Activated T-helper 9 cell treated with anti-CD3 and anti-CD28 coated beads, Interleukin-2, amount 50 U/mL, for 16 hours (primary cell): ENCODE measurements around the gene RPTOR.
"Not testable (repeated sequence)": the region's sequence is repeated elsewhere in the genome, so short reads cannot be mapped to it uniquely, and the experiment has no call there.

Source experiments
- DNase-seq: peaks from one replicate; pipeline ENCODE4 v3.0.0-alpha.2; 2020; ENCODE audit warnings: low read depth

RPTOR gene

DNA sequence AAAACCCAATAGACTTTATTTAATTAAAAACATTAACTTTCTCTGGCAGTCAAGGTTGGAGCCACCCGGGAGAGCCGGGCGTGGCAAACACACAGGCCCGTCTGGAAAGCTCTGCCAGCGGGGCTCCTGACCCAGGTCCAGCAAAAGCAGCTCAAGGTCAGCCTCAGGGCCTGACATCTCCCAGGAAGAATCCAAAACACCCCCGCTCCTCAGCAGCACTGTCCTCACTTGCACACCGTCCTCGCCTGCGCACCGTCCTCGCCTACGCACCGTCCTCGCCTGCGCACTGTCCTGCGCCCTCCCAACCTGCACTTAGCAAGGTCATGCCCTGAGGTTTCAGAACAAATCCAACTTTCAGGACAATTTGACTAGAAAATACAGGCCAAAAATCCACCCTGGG, 31.4 kb upstream of the RPTOR start:
- DNase-seq, result no peak

DNA sequence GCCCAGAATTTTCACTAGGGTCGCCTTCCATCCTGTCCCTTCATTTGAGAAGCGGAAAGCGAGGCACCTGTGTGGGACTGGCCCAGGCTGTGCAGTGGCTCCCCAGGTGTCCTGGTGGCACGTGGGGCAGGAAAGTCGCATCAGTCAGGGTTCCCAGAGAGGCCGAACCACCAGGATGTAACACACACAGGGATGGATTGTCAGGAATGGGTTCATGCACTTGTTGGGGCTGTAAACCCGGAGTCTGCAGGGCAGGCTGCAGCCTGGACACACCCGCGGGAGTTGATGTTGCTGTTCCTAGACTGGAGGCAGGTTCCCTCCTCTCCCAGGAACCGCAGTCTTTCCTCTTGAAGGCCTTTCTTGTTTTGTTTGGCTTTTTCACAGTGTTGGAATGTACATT, 30.7 kb upstream of the RPTOR start:
- DNase-seq, result no peak

DNA sequence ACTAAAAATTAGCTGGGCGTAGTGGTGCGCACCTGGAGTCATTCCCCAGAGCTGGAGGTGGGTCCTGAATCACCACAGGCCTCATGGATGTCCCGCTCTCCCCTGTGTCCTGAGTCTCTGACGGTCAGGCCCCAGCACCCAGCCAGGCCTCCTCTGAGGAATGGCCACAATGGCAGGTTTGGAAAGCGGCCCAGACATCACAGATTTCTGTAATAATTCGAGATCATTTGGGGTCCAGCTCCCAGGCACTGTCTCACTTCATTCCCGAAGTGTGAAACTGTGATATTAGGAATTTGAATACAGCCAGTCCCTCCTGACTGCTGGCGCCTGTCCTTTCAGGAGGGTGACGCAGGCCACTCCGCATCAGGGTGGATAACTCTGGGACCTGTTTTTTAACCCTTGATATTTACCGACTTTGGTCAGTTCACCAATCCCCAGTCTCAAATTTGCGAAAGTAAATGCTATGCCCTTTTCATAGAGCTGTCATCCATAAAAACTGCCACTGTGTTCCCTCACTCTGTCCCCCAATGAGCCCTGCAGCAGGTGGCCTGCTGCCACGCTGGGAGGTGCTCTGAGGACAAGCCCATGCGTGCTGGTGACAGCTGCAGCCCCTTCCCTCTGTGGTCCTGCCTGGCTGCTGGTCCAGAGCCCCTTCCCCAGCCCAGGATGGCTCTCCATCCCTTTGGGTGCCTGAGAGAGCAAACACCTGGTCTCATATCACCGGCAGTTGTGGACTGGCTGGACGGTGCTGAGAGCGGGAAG, 28.3 kb upstream of the RPTOR start:
- DNase-seq, result no peak

DNA sequence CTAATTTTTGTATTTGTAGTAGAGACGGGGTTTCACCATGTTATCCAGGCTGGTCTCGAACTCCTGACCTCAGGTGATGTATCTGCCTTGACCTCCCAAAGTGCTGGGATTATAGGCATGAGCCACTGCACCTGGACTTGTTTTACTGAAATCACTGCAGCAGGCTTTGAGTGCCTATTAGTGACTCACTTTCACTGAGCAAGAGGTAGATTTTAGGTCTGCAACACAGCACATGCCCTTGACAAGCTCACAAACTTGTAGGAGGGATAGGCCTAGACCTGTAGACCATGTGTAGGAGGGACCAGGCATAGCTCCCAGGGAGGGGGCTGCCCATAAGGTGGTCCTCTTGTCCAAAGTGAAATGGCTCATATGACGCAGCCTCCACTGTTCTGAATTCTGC, 27.0 kb upstream of the RPTOR start:
- DNase-seq, result no peak

DNA sequence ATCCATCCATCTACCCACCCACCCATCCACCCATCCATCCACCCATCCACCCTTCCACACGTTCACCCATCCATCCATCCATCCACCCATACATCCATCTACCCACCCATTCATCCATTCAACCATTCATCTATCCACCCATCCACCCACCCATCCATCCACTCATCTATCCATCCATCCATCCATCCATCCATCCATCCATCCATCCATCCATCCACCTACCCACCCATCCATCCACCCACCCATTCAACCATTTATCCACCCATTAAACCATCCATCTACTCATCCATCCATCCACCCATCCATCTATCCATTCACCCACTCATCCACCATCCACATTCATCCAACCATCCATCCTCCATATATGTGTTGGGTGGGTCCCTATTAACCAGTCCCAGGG, 26.2 kb upstream of the RPTOR start:
- DNase-seq, result no peak

DNA sequence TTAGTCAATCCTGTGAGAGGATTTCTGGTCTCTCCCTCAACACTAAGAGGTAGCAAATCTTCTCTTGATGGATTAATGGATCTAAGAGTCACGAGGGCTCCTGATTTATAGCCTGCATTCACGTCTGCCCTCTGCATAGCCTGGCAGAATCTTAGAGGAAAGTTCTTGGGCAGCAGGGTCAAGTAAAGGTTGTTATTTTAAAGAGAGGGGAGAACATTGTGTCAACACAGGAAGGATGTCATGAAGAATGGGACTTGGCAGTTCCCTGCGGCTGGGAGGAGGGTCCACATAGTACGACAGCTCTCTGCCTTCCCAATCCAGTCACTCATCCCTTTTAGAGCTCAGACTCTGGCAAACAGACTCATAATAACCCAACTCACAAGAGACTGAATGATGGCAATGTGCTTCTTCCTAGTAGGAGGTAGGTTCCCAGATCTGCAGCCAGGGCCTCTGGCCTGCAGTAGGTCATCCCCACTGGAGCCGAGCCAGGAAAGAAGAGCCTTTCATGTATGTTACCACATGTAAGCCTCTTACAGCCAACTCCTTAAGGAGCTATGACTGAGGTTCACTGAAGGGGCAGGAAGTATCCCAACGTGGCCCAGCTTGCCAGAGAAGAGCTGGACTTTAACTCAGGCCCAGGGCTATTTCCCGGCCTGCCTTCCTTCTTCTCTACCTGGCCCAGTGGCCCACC, 25.4 kb upstream of the RPTOR start:
- no peak for DNase-seq

DNA sequence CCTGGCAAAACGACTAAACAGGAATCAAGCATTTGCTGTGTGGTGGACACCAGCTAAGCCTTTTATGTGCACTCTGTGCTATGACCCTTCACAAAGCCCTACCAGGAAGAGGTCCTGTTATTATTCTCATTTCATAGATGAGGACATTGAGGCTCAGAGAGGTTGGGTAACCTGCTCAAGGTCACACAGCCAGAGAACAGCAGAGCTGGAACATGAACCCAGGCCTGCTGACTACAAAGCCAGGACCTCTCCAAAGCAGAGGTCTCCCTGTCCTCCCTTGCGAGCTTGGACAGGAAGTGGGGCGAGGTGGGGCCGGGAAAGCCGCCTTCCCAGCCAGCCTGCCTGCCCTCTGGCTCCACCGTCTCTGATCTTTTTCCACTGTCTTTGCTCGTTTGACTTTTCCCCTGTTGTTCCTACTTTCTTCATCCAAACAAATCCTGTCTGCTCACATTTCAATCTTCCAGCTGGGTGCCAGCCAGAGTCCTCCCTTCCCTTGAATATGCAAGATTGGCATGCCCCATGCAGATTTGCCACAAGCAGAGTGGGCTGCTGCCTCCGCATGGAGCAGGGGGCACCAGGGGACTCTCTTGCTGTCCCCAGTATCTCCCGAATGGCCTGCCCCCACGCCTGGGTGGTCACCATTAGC, 23.7 kb upstream of the RPTOR start:
- no peak for DNase-seq

DNA sequence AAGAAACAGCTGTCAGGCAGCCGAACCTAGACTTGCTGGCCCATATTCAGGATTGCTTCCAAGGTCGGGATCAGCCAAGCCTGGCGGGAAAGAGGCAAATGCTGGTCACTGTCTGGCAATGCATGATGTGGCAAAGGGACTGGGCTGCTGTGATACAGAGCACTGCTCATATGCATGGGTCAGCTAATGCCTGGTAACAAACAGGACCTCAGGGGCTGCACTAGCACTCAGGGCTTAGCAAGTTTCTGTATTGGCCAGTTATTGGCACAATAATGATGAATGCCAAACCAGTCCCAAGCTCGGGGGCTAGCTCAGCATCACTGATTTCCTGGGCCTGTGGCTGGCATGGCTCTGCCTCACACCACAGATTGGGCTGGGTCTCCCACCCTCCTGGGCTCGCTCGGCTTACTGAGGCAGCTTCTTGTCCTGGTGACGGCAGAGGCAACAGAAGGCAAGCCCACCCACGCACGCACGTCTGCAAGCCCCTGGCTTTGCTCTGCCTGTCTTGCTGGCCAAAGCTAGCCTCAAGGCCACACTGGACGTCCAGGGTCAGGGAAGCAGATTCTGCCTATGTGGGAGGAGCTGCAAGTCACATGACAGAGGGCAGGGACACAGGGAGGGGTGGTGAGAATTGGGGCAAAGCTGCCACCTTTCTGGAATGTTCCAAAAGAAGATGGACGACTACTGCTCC, 21.4 kb upstream of the RPTOR start:
- DNase-seq, result no peak

DNA sequence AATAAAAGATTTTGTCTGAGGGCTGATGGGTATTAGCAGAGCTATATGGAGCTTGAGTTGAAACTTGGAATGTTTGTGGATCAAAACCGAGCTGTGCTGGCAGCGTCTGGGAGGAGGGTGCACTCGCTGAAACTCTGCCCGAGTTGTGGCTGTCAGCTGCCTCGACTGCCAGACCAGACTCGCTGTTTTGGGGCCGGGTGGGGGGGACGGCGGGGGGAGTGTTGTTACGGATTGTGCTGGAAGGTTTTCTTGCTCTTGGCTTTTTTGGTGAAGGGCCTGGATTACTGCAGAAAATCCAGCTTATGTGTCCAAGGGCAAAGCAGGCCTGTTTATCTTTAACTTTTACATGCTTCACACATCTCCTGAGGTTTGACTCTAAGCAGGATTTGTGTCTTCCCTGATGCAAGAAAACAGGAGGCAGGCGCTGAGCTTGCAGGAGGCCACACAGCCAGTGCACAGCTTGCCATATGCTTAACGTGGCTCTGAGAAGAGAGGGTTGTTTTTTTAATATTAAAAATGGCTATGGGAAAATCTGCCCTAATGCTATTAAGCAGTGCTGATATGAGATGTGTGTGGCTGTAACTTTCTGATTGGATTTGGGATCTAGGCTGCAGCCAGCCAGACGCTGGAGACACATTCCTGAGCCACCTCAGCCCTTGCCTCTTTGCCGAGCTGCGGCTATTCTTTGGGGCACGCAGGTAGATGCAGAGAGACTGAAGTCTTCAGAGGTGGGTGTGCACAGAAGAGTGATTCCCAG, 20.5 kb upstream of the RPTOR start:
- DNase-seq, result no peak

DNA sequence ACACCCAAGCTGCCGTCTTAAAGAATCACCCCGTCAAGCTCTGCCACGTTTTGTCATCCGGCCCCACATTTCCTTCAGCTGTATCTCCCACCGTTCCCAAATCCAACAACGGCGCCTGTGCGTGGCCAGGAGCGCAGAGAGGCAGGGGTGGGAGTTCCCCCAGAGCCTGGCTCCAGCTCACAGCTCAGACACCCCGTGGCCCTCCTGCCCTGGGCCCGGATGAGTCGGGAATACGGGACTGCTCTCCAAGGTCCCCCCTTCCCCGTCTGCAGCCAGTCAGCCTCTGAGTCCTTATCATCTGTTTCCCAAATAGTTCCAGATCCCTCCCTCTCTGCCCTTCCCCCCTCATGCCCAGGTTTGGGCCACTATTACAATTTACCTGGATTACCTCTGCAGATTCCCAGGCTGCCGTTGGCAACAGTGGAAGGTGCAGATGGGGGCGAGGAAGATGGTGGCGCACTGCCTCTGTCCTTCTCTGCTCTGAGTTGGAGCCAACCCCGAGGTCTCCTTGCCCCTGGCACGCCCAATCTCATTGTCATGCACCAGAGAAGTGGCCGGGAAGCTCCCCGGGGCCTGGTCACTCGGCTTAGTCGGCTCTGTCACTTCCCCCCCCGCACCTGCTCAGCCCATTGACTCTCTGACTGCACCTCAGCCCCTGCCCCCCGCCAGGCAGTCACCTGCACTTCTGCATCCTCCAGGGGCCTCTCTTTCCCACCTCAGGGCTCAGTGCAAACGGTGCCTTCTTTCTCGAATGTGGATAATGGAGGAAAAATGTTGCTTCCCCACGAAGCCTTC, 18.3 kb upstream of the RPTOR start:
- DNase-seq, result no peak

DNA sequence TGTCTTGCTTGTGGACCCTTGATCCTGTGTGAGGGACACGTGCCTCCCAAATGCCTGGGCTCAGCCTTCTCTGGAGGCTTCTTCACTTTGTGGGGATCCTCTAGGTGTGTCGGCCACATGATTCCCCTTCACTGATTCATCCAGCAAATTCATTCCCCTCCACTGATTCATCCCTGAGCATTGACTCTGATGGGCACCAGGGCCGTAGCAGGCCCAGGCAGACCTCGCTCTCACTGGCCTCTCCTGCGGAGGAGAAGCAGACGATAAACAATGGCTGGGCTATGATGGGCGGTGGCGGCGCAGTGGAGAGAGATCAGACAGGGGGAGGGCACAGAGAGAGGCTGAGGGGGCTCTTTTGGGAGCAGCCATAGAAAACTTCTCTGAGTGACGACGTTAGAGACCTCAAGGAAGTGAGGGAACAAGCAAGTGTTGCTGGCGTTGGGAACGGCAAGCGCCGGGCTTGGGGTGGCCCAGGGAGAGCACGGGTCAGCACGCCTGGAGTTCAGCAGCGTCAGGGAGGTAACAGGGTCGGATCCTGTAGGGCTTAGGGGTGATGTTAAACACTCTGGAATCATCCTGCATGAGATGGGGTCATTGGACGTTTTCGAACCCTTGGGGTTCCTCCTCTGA, 17.5 kb upstream of the RPTOR start:
- no peak for DNase-seq

DNA sequence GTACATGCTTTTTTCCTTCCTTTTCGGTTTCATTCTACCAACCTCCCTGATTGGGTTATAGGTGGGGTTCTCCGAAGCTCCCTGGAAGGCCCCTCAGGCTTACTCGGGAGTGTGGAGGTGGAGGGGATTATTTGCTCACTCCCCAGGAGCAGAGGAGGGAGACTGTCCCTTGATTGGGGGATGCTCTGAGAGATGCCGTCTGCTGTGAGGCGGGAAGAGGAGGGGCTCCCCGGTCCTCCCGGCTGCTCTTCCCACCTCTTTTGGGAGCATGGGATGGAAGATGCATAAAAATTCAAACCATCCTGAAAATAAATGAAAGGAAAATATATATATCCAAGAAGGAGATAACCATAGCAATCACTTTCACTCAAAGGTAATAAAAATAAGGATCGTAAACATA, 16.1 kb upstream of the RPTOR start:
- DNase-seq, result no peak

DNA sequence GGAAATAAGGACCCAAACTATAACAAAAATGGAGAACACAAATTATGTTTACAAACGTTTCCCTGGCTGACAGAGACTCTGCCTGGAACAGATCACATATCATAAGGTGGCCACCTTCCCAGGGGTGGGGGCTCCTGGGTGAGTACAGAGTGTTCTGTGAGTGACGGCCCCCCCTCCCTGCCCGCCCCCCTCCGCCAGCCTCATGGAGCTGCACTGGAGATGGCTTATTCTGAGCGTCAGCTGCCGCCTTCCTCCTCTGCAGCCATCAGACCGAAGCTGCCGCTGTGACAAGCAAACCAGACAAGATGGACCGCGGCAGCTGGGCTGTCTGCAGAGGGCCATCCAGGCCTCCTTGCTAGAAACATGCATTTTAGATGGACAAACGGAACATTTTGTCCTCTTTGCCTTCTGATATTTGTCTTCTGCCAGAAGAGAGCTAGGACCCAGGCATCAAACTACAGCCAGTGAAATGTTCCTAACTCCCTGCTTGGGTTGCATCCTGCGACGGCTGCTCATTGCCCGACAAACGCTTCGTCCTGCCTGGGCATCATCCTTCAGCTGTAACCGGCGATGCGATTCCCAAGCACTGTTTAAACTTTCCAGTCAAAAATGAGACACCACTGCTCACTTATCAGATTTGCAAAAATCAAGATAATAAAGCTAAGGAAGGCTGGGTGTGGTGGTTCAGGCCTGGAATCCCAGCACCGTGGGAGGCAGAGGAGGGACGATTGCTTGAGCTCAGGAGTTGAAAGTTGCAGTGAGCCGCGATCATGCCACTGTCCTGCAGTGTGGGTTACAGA, 15.3 kb upstream of the RPTOR start:
- no peak for DNase-seq

DNA sequence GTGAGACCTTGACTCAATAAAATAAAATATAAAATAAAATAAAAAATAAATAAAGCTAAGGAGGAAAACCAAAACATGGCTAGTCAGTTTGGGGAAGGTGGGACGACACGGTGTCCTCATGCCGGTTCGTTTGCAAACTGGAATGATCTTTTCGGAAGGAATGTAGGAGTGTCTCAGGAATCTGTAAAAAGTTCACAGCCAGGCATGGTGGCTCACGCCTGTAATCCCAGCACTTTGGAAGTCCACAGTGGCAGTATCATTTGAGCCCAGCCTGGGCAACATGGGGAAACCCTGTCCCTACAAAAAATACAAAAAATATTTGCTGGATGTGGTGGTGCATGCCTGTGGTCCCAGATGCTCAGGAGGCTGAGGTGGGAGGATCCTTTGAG, 14.7 kb upstream of the RPTOR start:
- no peak for DNase-seq

DNA sequence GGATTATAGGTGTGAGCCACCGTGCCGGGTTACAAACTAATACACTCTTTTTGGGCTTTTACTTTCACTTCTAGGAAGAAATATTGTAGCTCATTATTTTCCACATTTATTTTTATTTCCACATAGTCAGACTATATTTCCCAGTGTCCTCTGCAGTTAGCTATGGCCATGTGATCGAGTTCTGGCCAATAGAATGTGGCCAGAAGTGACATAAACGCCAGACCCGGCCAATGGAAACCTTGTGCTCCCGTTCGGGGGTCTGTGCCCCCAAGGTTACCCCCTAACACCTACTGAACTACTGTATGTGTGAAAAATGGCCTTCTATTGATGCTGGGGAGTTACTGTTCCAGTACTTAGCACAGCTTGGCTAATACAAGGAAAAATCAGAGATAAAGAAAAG, 13.2 kb upstream of the RPTOR start:
- no peak for DNase-seq

DNA sequence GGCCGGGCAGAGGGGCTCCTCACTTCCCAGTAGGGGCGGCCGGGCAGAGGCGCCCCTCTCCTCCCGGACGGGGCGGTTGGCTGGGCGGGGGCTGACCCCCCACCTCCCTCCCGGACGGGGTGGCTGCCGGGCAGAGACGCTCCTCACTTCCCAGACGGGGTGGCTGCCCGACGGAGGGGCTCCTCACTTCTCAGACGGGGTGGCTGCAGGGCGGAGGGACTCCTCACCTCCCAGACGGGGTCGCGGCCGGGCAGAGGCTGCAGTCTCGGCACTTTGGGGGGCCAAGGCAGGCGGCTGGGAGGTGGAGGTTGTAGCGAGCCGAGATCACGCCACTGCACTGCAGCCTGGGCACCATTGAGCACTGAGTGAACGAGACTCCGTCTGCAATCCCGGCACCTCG, 7.3 kb upstream of the RPTOR start:
- DNase-seq, result not testable (repeated sequence)

DNA sequence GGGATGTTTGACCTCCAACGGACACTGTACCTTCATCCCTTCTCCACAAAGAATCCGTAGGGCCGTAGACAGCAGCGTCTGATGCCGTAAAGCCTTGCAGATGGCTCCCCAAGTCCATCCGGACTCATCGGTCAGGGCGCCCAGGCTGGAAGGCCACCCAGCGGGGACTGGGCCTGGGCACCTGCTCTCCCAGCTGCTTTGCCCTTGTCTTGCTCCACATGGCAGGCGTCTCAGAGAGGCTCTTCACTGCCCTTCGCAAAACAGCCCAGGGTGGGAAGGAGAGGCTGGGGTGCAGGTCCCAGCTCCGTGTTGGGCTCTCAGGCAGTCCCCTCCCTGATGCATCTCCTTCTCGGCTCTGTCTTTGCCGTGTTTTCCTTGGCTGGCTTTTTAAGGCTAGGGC, 6.2 kb upstream of the RPTOR start:
- no peak for DNase-seq

DNA sequence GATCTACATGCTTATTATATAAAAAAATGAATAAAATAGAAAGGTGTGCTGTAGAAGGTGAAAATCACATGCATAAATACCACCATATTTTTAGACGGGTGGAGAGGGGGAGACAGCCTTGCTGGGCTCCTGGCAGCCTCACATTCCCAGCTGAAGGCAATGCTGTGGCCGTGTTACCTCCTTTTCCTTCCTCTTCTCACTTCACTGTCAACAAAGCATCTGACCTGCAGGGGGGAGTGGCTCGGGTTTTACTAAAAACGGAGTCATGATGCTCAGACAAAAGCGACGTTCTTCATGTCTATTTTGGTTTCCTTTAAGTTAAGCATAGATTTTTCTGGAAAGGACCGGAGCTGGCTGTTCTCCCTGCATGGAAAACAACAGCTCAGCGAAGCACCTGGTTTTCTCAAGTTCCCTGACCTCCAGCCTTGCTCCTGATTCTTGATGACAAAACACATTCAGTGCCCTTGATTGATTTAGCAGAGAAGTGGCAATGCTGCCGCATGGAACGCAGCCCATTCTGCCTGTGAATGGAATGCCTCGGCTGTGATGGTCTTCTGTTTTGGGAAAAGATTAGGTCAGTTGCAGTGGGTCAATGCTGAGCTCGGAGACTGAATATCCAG, 5.5 kb upstream of the RPTOR start:
- DNase-seq, result no peak

DNA sequence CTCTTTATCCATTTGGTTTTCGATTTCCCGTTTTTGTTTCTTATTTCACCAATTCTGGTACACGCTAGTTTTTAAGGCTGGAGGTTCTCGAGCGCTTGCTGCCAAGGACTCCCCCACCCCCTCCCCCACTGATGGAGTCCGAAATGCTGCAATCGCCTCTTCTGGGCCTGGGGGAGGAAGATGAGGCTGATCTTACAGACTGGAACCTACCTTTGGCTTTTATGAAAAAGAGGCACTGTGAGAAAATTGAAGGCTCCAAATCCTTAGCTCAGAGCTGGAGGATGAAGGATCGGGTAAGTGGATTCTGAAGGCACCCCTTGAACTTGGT, 825 bp downstream of the RPTOR start:
- DNase-seq, result no peak

DNA sequence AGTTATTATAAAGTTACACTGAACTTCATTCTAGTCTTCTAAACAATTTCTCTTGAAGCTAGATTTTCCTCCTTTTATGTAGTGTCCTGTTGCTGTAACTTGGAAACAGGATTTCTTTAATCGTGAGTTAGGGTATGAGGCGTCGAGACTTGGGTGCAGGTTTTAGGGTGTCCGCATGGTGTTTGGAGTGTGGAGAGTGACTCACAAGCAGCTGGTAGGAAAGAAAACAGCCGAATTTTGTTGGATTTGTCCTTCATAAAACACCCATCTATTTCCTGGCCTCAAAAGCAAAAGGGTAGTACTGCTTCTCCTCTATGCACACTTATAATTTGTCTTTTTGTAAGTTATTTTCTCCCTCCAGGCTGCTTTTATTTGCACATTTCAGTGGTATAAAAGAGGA, 1.6 kb downstream of the RPTOR start:
- DNase-seq, result no peak
